HG02884 (cell line): ENCODE measurements around the gene ITFG1.
A peak's percentile ranks its signal among the peaks of the same experiment; 100 is the strongest.
"Not testable (repeated sequence)": the region's sequence is repeated elsewhere in the genome, so short reads cannot be mapped to it uniquely, and the experiment has no call there.

ENCODE experiments used
- ATAC-seq: cut with Tn5 transposase; IDR thresholded peaks from one replicate; pipeline ENCODE4 v1.9.1; 2021; ENCODE audit warnings: mild to moderate bottlenecking, moderate library complexity; ENCODE audit not compliant: unreplicated experiment

The ITFG1 gene

GRCh38 chr16:47426806-47427205 lies 34.1 kb downstream of the ITFG1 start:
- ATAC-seq, result no peak

DNA sequence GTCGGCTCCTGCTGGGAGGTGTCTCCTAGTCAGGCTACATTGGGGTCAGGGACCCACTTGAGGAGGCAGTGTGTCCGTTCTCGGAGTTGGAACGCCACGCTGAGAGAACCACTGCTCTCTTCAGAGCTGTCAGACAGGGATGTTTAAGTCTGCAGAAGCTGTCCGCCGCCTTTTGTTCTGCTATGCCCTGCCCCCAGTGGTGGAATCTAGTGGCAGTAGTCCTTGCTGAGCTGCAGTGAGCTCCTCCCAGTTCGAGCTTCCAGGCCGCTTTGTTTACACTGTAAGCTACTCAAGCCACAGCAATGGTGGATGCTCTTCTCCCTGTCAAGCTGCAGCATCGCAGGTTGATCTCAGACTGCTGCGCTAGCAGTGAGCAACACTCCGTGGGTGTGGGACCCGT lies 36.0 kb downstream of the ITFG1 start:
- ATAC-seq, result no peak

DNA sequence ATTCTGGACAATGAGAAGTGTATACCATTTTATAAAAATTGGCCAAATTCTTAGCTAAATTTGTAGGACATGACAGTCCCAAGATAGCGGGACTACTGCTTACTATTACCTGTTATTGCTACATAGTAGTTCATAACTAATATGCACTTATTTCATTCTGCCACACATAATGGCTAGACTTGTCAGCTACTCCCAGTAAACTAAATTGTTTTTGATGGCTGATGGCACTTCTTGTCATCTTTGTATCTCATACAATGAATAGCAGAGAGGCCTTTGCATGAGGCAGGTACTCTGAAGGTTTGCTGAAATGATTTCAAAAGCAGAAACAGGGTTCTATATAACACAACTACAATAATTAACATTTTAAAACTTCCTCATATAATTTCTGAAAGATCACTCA lies 44.0 kb downstream of the ITFG1 start:
- no peak for ATAC-seq

- ATAC-seq, result no peak
Observed at GRCh38 chr16:47413041-47413440, 47.8 kb downstream of the ITFG1 start.

GRCh38 chr16:47408491-47408890 lies 52.4 kb downstream of the ITFG1 start:
- ATAC-seq, result no peak

GRCh38 chr16:47395733-47396498 lies 64.9 kb downstream of the ITFG1 start:
- ATAC-seq, result no peak

- ATAC-seq, result peak; percentile 94
Observed at GRCh38 chr16:47392081-47392480, 68.8 kb downstream of the ITFG1 start.

DNA sequence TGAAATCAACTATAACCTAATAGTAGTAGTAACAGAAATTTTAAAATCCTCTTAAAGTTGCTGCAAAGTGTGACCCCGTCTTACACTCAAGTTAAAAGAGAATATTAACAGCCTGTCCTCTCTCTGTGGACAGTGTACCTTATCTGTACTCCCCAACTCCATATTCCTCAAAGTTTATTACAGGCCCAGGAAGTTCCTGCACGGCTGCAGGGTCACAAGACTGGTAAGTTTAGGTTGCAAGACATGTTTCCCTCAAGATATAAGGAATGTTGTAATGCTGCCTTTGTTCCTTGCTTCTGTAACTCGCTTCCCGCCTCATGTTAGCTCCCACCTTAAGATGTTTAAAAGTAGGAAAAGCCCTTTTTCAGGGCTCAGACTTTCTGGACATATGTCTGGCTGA lies 72.2 kb downstream of the ITFG1 start:
- no peak for ATAC-seq

GRCh38 chr16:47387026-47387734 lies 73.7 kb downstream of the ITFG1 start:
- no peak for ATAC-seq

DNA sequence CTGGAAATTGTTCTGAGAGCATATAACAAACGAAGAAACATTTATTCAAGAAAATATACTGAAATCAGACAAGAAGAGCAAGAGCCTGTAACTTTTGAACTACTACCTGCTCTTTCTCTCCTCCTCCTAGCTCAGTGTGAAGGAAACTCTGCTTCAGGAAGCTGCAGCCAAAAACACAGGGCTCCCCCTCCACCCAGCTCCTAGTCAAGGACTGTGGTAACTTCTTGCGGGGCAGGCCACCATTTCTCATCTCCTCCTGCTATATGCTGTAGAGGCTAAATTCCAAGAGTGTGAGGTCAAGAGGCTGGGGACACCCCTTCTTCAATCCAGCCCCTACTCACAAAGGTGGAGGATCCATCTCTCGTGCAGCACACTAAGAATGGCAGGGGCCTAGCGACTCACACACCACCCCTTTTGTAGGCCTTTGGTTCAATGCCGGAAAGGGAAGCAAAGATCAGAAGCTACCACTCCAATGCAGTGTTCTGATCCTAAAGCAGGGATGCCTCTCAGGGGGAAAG lies 74.6 kb downstream of the ITFG1 start:
- no peak for ATAC-seq

- no peak for ATAC-seq
Observed at GRCh38 chr16:47382362-47382761, 78.5 kb downstream of the ITFG1 start.

GRCh38 chr16:47377154-47377553 lies 83.7 kb downstream of the ITFG1 start:
- ATAC-seq, result no peak

DNA sequence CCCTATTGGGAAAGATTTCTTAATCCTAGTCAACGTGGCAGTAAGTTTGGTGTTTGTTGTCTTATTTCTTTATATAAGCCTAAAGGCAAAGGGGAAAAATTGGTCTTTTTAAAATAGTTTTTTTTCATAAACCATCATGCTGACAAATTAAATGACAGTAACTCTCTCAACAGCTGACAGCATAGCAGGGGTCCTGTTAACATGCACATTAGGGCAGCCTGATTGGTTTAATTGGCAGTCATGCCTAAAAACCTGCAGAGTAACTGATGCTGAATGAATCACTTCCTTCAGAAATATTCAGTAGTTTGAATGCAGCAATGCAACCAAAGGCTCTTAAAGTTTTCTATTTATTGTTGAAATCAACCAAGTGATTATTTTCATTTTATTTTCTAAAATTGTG lies 85.4 kb downstream of the ITFG1 start:
- ATAC-seq, result no peak

DNA sequence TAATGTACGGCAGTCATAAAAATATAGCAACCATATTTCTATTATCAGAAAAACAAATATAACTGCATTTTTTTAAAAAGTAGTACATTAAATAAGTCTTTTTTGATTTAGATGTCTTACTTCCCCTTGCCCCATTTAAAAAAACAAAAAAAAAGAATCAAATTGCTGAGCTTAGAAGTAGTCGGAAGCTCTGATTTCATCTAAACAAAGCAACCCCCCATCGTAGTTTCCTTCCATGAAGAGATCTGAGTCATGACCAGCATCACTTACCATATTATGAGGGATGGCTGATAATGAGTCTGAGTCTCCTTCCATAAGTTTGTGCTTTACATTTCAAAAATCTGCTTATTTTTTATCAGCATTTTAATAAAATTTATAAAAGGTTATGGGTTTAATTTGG lies 86.2 kb downstream of the ITFG1 start:
- ATAC-seq, result no peak

DNA sequence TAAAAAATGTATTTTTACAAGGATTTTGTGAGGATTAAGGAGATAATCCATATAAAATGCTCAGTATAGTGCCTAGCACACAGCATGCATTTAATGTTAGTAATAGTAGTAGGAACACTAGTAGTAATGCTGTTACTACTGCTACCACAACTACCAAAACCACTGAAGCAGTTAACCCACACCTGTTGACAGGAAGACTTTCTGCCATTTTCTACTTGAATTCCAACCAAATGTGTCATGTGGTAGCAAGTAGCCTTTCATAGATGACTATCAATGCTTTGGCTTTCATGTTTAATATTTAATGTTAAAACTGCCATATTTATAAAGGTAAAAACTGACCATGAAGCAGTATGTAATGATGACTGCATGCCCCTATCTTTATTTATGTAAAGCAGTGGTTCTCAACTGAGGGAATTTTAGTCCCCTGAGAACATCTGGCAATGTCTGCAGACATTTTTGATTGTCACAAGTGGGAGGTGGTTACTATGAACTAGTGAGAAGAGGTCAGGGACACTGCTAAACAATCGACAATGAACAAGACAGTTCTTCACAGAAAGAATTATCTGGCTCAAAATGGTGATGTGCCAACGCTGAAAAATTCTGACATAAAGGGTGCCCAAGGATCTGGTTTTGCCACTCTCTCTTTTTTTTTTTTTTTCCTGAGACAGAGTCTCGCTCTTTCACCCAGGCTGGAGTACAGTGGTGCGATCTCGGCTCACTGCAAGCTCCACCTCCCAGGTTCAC lies 89.4 kb downstream of the ITFG1 start:
- ATAC-seq, result no peak

DNA sequence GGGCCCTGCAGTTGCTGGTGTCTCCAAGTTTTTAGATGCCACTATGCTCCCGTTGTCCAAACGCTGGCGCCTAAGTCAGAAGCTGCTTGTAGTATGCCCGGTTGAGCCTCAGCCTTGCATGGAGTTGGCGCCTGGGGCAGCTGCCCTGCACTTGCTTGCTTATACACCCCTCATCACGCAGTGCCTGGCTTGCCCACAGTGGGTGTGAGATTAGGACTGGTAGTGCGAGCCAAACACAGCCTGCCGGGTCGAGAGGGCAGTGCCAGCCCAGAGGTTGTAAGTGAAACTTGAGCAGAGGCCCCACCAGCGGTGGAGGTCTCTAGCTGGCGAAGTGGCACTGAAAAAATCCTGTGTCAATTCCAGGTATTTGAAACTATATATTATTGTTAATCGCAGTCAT lies 90.3 kb downstream of the ITFG1 start:
- no peak for ATAC-seq

DNA sequence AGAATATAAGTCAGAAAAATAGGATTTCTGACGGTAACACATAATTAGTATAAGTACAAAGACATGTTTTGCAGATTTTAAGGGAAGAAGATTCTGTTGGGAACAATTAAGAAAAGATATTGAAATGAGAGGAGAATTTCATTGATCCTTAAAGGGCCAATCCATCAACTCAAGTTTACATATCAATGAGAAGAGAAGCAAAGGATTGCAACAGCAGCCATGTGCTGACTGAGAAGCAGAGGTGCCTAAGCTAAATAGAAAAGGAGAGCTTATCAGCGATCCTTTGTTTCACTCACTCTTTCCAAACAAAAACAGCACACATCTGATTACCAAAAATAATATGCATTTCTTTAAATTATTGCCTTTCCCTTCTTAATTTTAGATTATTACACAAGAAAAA lies 94.6 kb downstream of the ITFG1 start:
- ATAC-seq, result no peak

GRCh38 chr16:47363761-47364160 lies 97.1 kb downstream of the ITFG1 start:
- ATAC-seq, result no peak

GRCh38 chr16:47359478-47359877 lies 101.4 kb downstream of the ITFG1 start:
- no peak for ATAC-seq

- no peak for ATAC-seq
Observed at GRCh38 chr16:47358816-47359215, 102.0 kb downstream of the ITFG1 start.

DNA sequence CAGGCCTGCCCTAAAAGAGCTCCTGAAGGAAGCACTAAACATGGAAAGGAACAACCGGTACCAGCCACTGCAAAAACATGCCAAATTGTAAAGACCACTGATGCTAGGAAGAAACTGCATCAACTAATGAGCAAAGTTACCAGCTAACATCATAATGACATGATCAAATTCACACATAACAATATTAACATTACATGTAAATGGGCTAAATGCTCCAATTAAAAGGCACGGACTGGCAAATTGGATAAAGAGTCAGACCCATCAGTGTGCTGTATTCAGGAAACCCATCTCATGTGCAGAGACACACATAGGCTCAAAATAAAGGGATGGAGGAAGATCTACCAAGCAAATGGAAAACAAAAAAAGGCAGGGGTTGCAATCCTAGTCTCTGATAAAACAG lies 111.8 kb downstream of the ITFG1 start:
- not testable (repeated sequence) for ATAC-seq
